ENCODE data around the gene MYO3B. TPM values are rescaled to one million over a fixed set of nuclear protein-coding genes. Genes with fewer than 3 reads are reported as not detected.

The MYO3B gene
- total RNA-seq, 1 experiment from 2014 or later, result 1.8 TPM

GRCh38 chr2:170701011-170701410 is 523.1 kb downstream of the MYO3B start:
- in situ Hi-C loops (cut with HindIII; ENCODE audit: low pct_unique_long_range_greater_than_20kb, low sequenced_read_pairs), result no loop called here
- DNase-seq (ENCODE audit: low read depth, low spot score), result no peak

- in situ Hi-C loops (cut with HindIII; ENCODE audit: low pct_unique_long_range_greater_than_20kb, low sequenced_read_pairs), result no loop called here
Observed at GRCh38 chr2:170703776-170704476, 526.0 kb downstream of the MYO3B start.

More at GRCh38 chr2:170703776-170704476, 526.0 kb downstream of the MYO3B start:
- DNase-seq (ENCODE audit: low read depth, low spot score), result no peak

Small RNA genes lying within 50 kb of the gene (small RNA-seq; reads per million reads assigned to genes)
- 0 reads per million in 2 experiments for gene RF02271

Measured in SK-MEL-5 (cell line).